ENCODE data around the gene DCAF8L2.

DCAF8L2 gene

GRCh38 chrX:27600686-27601085, 10.5 kb downstream of the DCAF8L2 start:
- no peak overlapping the region for H3K9ac ChIP-seq (ENCODE audit: low read depth, low read length)
- no peak overlapping the region for H3K4me3 ChIP-seq (ENCODE audit: low read depth, low read length)

GRCh38 chrX:27608671-27609070, 18.5 kb downstream of the DCAF8L2 start:
- no peaks in the 10 kb centered on the region for H3K27me3 ChIP-seq (ENCODE audit: control insufficient read depth, insufficient read depth, low read length)
- H3K9ac ChIP-seq (ENCODE audit: low read depth, low read length) = no peak overlapping the region
- no peaks in the 10 kb centered on the region for H3K4me1 ChIP-seq (ENCODE audit: control insufficient read depth, insufficient read depth, low read length)
- no peak overlapping the region for H3K4me3 ChIP-seq (ENCODE audit: low read depth, low read length)
- peaks cover 4% of the 10 kb centered on the region for H3K9me3 ChIP-seq (ENCODE audit: control insufficient read depth, insufficient read depth, low read length)
- H3K36me3 ChIP-seq (ENCODE audit: control insufficient read depth, insufficient read depth, low read length) = no peaks in the 10 kb centered on the region

More at GRCh38 chrX:27600686-27601085, 10.5 kb downstream of the DCAF8L2 start:
- Histone ChIP-seq H3K27me3 (ENCODE audit: control insufficient read depth, insufficient read depth, low read length) (no peaks in the 10 kb centered on the region), H3K4me1 (ENCODE audit: control insufficient read depth, insufficient read depth, low read length) (no peaks in the 10 kb centered on the region), H3K9me3 (ENCODE audit: control insufficient read depth, insufficient read depth, low read length) (no peaks in the 10 kb centered on the region), H3K36me3 (ENCODE audit: control insufficient read depth, insufficient read depth, low read length) (no peaks in the 10 kb centered on the region)

GRCh38 chrX:27619459-27619858, 29.3 kb downstream of the DCAF8L2 start:
- Histone ChIP-seq H3K4me3 (ENCODE audit: low read depth, low read length) (no peak overlapping the region), H3K9ac (ENCODE audit: low read depth, low read length) (no peak overlapping the region), H3K9me3 (ENCODE audit: control insufficient read depth, insufficient read depth, low read length) (no peaks in the 10 kb centered on the region), H3K27me3 (ENCODE audit: control insufficient read depth, insufficient read depth, low read length) (no peaks in the 10 kb centered on the region), H3K36me3 (ENCODE audit: control insufficient read depth, insufficient read depth, low read length) (no peaks in the 10 kb centered on the region), H3K4me1 (ENCODE audit: control insufficient read depth, insufficient read depth, low read length) (no peaks in the 10 kb centered on the region)

DNA sequence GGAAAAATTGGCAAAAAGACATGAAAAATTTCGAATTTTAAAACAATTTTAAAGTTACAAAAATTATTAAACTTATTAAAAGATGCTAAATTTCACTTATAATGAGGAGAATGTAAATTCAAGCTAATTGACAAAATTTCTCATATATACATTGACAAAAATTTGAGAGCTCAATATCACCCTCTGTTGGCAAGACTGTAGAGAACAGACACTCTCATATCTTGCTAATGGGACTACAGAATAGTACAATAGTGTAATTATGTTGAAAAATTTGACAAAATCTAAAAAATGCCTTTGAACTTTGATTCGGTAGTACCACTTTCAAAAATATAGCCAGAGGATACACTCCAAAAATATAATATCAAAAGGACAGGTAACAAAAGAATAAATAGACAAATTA, 29.8 kb downstream of the DCAF8L2 start:
- Histone ChIP-seq H3K36me3 (ENCODE audit: control insufficient read depth, insufficient read depth, low read length) (no peaks in the 10 kb centered on the region), H3K4me3 (ENCODE audit: low read depth, low read length) (no peak overlapping the region), H3K4me1 (ENCODE audit: control insufficient read depth, insufficient read depth, low read length) (no peaks in the 10 kb centered on the region), H3K9ac (ENCODE audit: low read depth, low read length) (no peak overlapping the region), H3K27me3 (ENCODE audit: control insufficient read depth, insufficient read depth, low read length) (no peaks in the 10 kb centered on the region), H3K9me3 (ENCODE audit: control insufficient read depth, insufficient read depth, low read length) (no peaks in the 10 kb centered on the region)

DNA sequence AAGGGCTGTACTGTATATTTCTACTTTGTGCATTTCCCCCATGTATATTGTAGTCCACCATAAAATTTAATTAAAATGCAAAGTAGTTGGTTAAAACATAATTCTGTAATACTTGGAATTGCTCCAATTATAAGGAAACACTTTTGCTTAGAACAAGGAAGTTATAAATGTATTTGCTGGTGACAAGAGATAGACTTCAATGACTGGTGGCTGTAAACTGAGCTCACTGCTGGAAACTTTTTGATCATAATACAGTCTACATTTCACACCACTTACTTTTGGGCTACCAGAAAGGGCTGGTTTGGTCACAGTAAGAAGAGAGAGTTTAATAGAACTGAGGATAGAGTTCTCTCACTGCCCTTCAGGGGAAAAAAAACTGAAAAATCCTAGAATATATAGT, 32.7 kb downstream of the DCAF8L2 start:
- no peaks in the 10 kb centered on the region for H3K27me3 ChIP-seq (ENCODE audit: control insufficient read depth, insufficient read depth, low read length)
- no peak overlapping the region for H3K4me3 ChIP-seq (ENCODE audit: low read depth, low read length)
- no peak overlapping the region for H3K9ac ChIP-seq (ENCODE audit: low read depth, low read length)
- H3K9me3 ChIP-seq (ENCODE audit: control insufficient read depth, insufficient read depth, low read length) = no peaks in the 10 kb centered on the region
- H3K36me3 ChIP-seq (ENCODE audit: control insufficient read depth, insufficient read depth, low read length) = no peaks in the 10 kb centered on the region
- H3K4me1 ChIP-seq (ENCODE audit: control insufficient read depth, insufficient read depth, low read length) = no peaks in the 10 kb centered on the region

DNA sequence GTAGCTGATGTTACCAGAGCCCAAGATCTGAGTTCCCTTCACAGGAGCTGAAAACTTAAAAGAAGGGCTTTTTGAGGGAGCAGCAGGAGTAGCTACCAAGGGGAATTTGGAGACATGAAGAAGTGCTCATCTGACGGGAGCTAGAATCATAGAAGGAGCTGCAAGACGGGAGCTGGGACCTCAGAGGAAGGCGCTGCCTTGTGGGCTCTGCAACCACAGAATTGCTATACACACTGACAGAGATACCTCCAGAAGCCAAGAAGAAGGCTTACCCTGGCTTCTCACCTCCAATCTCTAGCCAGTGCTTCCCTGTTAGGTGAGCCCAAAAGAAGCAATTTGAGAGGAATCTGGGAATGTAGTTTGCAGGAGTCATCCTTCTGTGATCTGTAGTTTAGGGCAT, 35.9 kb downstream of the DCAF8L2 start:
- H3K27me3 ChIP-seq (ENCODE audit: control insufficient read depth, insufficient read depth, low read length) = no peaks in the 10 kb centered on the region
- H3K9me3 ChIP-seq (ENCODE audit: control insufficient read depth, insufficient read depth, low read length) = no peaks in the 10 kb centered on the region
- no peak overlapping the region for H3K4me3 ChIP-seq (ENCODE audit: low read depth, low read length)
- H3K9ac ChIP-seq (ENCODE audit: low read depth, low read length) = no peak overlapping the region
- H3K36me3 ChIP-seq (ENCODE audit: control insufficient read depth, insufficient read depth, low read length) = no peaks in the 10 kb centered on the region
- no peaks in the 10 kb centered on the region for H3K4me1 ChIP-seq (ENCODE audit: control insufficient read depth, insufficient read depth, low read length)

DNA sequence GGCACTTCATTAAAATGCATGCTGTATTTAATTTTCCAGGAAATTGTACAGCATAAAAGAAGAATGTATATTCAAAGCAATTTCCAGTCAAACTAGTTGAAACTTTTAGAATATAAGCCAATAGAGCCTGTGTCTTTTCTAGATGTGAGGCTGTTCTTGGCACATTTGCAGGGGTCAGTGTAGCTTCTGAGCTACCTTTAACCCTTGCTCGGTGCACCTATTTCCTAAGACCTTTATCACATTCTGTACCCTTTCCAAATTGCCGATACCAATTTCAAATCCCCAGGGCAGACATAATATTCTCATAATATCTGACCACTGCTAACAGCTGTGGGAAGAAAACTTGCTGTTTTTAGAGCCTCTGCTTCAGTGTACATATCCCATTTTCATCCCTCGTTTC, 43.2 kb downstream of the DCAF8L2 start:
- Histone ChIP-seq H3K4me1 (ENCODE audit: control insufficient read depth, insufficient read depth, low read length) (no peaks in the 10 kb centered on the region), H3K9ac (ENCODE audit: low read depth, low read length) (no peak overlapping the region), H3K9me3 (ENCODE audit: control insufficient read depth, insufficient read depth, low read length) (no peaks in the 10 kb centered on the region), H3K27me3 (ENCODE audit: control insufficient read depth, insufficient read depth, low read length) (no peaks in the 10 kb centered on the region), H3K4me3 (ENCODE audit: low read depth, low read length) (no peak overlapping the region), H3K36me3 (ENCODE audit: control insufficient read depth, insufficient read depth, low read length) (no peaks in the 10 kb centered on the region)

DNA sequence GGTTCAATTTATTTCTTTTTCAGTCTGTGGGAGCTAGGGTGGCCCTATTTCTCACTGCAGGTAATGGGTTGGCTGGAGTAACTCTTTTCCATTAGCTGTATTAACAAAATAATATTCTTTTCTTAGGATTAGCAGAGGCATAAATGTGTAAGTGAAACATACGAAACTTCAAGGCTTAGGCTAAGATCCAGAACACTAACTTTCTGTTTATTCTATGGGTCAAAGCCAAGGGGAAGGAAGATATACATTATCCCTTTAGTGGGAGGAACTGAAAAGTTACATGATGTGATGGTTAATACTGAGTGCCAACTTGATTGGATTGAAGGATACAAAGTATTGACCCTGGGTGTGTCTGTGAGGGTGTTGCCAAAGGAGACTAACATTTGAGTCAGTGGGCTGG, 66.4 kb downstream of the DCAF8L2 start:
- no peaks in the 10 kb centered on the region for H3K36me3 ChIP-seq (ENCODE audit: control insufficient read depth, insufficient read depth, low read length)

DNA sequence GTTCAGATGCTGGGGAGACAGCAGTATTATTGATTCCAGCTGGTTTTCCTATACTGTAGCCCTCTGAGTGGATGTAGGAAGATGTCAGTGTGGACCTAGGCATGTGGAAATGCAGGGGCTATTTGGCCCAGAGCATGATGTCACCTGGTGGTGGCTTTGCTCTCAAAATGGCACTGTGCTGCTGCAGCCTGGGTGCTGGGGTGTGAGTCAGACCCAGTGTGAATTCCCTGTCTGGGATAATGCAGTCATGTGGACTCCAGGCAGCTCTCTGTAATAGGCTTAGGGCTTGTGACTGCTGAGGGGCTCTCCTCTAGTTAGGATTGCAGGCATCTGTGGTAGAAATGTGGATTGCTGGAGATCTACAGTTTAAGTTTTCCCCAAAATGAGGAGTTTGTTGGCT, 70.7 kb downstream of the DCAF8L2 start:
- Histone ChIP-seq H3K9ac (ENCODE audit: low read depth, low read length) (no peak overlapping the region), H3K4me1 (ENCODE audit: control insufficient read depth, insufficient read depth, low read length) (no peaks in the 10 kb centered on the region), H3K9me3 (ENCODE audit: control insufficient read depth, insufficient read depth, low read length) (no peaks in the 10 kb centered on the region), H3K4me3 (ENCODE audit: low read depth, low read length) (no peak overlapping the region), H3K27me3 (ENCODE audit: control insufficient read depth, insufficient read depth, low read length) (no peaks in the 10 kb centered on the region), H3K36me3 (ENCODE audit: control insufficient read depth, insufficient read depth, low read length) (no peaks in the 10 kb centered on the region)

More for the DNA sequence above, 66.4 kb downstream of the DCAF8L2 start:
- Histone ChIP-seq H3K9me3 (ENCODE audit: control insufficient read depth, insufficient read depth, low read length) (no peaks in the 10 kb centered on the region), H3K4me1 (ENCODE audit: control insufficient read depth, insufficient read depth, low read length) (no peaks in the 10 kb centered on the region), H3K27me3 (ENCODE audit: control insufficient read depth, insufficient read depth, low read length) (no peaks in the 10 kb centered on the region), H3K4me3 (ENCODE audit: low read depth, low read length) (no peak overlapping the region), H3K9ac (ENCODE audit: low read depth, low read length) (no peak overlapping the region)

DNA sequence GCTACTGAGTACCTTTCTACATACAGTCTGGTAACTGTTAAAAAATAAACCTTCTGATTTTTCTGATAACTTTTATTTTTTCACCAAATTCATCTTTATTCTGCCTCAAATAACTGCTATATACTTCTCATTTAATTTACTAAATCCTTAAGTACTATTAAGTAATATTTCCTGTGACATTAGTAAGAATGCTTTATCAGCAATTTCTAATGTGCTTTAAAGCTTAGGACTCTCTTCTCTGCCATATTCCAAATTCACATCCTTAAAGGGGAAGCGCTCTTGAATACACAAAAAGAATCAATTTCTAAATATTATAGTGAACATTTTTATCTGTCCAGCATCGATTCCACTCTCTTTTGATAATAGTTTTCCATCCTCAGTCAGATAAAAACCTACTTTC, 81.1 kb downstream of the DCAF8L2 start:
- H3K36me3 ChIP-seq (ENCODE audit: control insufficient read depth, insufficient read depth, low read length) = no peaks in the 10 kb centered on the region
- no peak overlapping the region for H3K9ac ChIP-seq (ENCODE audit: low read depth, low read length)
- H3K27me3 ChIP-seq (ENCODE audit: control insufficient read depth, insufficient read depth, low read length) = no peaks in the 10 kb centered on the region
- H3K4me3 ChIP-seq (ENCODE audit: low read depth, low read length) = no peak overlapping the region
- H3K4me1 ChIP-seq (ENCODE audit: control insufficient read depth, insufficient read depth, low read length) = no peaks in the 10 kb centered on the region
- H3K9me3 ChIP-seq (ENCODE audit: control insufficient read depth, insufficient read depth, low read length) = no peaks in the 10 kb centered on the region

DNA sequence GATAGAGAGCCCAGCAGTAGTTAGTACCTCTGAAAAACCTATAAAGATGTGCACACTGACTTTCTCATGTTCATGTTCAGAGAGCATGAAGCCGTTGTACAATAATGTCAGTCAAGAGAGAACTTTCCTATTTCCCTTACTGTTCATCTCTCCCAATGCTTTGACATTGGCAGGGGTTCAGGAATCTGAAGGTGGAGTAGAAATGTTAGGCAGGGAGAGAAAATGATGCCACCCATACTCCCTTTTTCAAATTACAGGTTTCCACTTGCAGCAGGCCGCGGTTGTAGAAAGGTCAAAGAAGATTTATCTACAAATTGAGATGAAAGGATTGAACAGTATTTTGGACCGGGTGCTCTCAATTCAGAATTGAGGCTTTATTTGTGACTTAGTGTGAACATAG, 84.3 kb downstream of the DCAF8L2 start:
- Histone ChIP-seq H3K4me3 (ENCODE audit: low read depth, low read length) (no peak overlapping the region), H3K4me1 (ENCODE audit: control insufficient read depth, insufficient read depth, low read length) (no peaks in the 10 kb centered on the region), H3K9ac (ENCODE audit: low read depth, low read length) (no peak overlapping the region), H3K36me3 (ENCODE audit: control insufficient read depth, insufficient read depth, low read length) (no peaks in the 10 kb centered on the region), H3K27me3 (ENCODE audit: control insufficient read depth, insufficient read depth, low read length) (no peaks in the 10 kb centered on the region), H3K9me3 (ENCODE audit: control insufficient read depth, insufficient read depth, low read length) (no peaks in the 10 kb centered on the region)

DNA sequence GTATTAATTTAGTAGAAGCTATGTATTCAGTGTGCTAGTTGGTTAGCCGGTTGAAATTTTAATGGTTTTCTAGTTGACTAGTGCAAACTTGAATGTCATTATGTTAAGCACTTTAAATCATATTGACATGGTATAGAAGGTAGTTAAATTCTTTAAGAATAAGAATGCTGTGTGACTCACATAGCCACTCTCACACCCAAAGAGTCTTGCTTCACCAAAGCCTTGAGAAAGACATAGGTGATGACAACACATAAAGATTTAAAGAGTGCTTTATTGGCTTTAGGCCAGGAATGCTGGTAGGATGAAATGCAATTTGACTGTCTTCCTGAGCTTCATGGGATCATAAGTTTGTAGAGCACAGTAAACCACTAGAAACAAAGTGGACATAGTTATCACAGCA, 85.3 kb downstream of the DCAF8L2 start:
- Histone ChIP-seq H3K27me3 (ENCODE audit: control insufficient read depth, insufficient read depth, low read length) (no peaks in the 10 kb centered on the region), H3K4me3 (ENCODE audit: low read depth, low read length) (no peak overlapping the region), H3K9me3 (ENCODE audit: control insufficient read depth, insufficient read depth, low read length) (no peaks in the 10 kb centered on the region), H3K9ac (ENCODE audit: low read depth, low read length) (no peak overlapping the region), H3K36me3 (ENCODE audit: control insufficient read depth, insufficient read depth, low read length) (no peaks in the 10 kb centered on the region), H3K4me1 (ENCODE audit: control insufficient read depth, insufficient read depth, low read length) (no peaks in the 10 kb centered on the region)

DNA sequence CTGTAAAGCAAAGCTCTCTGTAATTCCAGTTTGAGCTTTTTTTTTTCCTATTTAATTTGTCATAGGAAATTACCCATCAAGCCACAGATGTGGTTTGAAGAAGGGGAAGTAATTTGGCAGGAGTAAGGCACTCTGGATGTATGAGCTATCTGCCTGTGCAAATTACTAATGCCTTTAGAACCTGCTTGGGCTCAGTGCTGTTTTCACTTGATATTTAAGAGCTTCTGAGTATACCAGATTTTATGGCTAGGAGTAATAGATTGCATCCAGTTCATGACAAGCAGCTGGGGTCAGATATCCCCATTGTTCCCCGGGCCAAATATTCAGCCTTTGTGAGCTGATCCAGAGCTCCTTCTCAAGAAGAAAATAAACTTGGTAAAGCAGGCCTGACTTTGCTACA, 89.1 kb downstream of the DCAF8L2 start:
- Histone ChIP-seq H3K36me3 (ENCODE audit: control insufficient read depth, insufficient read depth, low read length) (no peaks in the 10 kb centered on the region), H3K9me3 (ENCODE audit: control insufficient read depth, insufficient read depth, low read length) (no peaks in the 10 kb centered on the region), H3K9ac (ENCODE audit: low read depth, low read length) (no peak overlapping the region), H3K4me3 (ENCODE audit: low read depth, low read length) (no peak overlapping the region), H3K4me1 (ENCODE audit: control insufficient read depth, insufficient read depth, low read length) (no peaks in the 10 kb centered on the region), H3K27me3 (ENCODE audit: control insufficient read depth, insufficient read depth, low read length) (no peaks in the 10 kb centered on the region)

Data from iPS-15b (cell line).